ENCODE measurements around the gene S100A4.
"Not testable (repeated sequence)": the region's sequence is repeated elsewhere in the genome, so short reads cannot be mapped to it uniquely, and the experiment has no call there.

Gene S100A4

DNA sequence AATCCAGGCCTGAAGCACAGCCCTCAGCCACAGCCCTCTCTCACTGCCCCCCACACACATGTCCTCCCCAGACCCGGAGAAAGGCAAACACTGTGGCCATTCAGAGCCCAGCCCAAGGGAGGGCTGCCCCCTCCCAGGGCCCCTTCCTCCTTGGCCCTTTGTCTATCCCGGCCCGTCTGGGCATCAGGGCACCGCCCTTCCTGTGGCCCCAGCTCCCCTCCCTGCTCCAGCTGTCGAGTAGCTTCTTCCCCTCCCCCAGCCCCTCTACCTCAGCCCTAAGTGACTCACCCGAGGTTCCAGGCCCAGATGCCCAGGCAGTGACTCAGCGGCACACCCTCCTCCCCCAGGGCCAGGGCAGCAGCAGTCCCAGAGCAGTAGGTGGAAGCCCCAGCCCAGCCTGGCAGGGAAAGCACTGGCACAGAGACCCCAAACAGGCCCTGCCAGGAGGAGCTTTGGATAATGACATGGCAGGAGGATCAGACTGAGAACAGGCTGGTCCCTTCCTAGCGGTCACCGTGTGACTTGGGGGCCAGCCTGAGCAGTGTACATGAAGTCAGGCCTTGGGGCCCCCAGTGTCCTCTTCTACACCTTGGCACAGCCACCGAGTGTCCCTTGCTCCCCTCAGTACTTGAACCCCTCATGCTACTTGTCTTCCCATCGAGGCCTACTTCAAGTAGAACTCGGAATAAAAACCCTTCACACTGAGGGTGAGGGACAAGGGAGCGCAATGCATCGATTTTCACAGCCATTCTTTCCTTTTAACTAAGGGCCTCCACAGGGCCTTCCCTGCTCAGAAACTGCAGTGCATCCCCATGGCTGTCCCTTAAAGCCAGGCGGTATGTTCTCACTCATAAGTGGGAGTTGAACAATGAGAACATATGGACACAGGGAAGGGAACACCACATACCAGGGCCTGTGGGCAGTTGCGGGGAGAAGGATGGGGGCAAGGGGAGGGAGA is 21.1 kb upstream of the S100A4 start:
- DNase-seq, result peak; percentile 84 to 92

DNA sequence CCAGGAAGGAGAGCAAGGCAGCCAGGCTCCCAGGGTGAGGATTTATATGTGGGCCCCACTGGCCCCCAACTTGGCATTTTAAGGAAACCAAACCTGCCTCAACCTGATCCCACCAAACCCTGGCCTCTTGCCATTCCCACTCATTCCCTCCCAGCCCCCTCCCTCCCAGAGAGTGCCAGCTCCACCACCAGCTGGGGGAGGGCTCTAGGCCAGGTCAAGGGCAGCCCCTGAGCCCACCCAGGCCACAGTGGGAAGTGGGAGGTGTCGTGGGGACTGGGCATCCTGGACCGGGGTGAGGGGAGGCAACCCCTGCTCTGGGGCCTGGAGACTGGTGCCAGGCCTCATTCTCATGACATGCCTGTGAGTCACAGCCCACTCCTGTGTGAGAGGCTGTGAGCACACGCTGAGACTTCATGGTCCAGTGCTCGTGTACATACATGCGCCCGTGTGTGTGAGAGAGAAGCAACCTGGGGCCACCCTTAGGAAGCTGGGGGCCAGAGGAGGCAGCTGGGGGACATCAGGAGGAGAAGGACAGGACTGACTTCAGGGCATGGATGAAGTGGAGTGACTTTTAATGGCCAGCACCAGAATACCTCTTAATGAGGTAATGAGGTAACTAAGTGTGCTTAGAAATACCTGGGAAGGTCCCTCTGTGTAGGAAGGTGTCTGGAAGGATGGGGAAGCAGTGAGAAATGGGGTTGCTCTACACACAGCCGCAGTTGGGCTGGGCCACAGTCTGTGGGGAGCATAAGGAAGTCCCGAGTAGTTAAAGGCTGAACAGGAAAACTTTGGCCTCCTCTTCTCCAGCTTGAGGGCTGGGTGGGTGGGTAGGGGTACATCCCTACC is 20.1 kb upstream of the S100A4 start, which contains the start of gene S100A2:
S100A2 (minus strand) TSS at position 316 of the 846 bp plus-strand sequence. CDS start 1,967 bp downstream, outside the sequence.
- peak; percentile 17 to 43 for DNase-seq

DNA sequence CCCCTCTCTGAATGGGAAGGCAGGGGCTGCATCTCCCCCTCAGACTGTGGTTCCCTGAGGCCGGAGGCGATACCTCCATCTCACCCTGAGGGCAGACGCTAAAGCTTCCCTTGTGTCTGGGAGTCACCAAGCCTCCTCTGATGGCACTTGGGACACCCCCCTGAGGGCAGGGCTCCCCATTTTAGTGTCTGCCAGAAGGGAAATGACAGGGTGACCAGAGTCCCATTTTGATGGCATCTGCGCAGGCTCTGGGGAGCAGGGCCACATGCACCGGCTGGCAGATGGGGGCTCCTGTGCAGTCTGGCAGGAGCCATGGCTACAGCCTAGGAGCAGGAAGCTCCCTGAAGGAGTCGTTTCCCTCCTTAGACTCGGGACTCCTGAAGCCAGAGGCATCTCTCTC is 18.4 kb upstream of the S100A4 start:
- DNase-seq, result no peak

DNA sequence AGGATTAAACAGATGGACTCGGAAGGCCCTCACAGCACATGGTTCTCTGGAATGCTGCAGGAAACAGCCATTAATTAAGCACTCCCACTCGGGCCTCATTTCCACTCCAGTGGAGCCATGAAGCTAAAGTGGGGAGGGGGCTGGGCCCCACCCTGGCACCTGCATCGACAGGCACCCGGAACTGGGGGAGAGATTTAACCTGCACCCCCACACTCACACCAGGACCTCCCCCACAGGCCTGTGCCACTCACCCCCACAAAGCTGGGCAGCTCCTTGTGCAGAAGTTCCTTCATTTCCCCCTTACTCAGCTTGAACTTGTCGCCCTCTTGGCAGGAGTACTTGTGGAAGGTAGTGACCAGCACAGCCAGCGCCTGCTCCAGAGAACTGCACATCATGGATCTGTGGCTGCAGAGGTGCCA is 17.9 kb upstream of the S100A4 start:
- DNase-seq, result no peak

DNA sequence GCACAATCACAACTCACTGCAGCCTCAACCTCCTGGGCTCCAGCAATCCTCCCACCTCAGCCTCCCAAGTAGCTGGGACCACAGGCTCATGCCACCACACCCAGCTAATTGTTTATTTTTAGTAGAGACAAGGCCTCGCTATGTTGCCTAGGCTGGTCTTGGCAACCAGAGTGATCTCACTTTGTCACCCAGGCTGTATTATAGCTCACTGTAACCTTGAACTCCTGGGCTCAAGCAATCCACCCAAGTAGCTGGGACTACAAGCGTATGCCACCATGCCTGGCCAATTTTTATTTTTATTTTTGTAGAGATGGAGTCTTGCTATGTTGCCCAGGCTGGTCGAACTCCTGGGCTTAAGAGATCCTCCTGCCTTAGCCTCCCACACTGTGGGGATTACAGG is 16.4 kb upstream of the S100A4 start:
- not testable (repeated sequence) for DNase-seq

DNA sequence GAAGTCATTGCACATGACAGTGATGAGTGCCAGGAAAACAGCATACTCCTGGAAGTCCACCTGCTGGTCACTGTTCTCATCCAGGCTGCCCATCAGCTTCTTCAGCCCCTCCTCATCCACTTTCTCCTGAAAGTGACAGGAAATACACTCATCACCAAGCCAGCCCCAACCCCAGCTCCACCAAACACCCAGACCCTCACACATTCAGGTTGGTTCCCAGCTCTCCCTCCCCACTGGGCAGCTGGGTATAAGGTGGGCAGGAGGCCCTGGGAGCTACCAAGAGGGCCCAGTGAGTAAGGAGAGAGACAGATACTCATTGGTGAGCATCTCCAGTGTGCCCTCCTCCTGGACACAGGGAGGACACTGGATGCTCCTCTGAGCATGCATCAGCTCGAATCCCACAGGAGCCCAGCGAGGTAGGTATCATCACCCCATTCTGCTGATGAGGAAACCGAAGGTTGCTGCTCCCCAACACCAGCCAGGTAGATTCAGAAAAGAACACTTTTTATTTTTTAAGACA is 15.9 kb upstream of the S100A4 start:
- no peak for DNase-seq

DNA sequence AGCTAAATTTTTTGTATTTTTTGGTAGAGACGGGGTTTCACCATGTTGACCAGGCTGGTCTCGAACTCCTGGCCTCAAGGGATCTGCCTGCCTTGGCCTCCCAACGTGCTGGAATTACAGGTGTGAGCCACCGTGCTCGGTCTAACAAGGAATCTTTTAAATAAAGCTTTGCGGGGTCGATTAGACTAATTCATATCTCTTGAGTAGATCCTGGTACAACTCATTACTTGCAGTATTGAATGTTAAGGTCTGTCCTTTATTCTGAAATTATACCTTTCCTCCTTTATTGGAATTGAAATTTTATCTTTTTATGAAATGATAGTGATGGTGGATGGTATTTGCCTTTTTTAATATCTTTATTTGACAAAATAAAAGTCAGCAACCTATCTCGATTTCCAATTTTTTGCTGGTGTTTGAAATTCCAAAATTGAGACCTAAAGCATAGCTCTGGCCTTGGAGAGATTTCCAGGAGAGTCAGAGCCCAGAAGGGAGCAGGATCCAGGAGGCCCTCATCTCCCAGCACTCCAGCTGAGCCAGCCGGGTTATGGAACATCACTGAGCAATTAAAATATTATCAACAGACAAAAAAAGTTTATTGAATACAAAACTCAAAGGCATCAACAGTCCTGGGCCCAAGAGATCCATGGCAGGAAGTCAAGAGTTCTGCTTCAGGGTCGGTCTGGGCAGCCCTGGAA is 15.3 kb upstream of the S100A4 start:
- DNase-seq, result no peak

DNA sequence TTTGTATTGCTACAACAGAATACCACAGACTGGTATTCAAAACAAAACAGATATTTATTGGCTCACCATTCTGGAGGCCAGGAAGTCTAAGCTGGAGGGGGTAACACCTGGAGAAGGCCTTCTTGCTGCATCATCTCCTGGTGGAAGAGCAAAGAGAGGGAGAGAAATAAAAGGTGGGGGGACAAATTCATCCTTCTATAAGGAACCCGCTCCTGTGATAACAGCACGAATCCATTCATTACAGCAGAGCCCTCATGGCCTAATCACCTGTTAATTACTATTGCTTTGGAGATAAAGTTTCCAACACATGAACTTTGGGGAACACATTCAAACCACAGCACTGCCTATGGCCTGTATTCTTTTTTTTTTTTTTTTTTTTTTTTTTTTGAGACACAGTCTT is 14.6 kb upstream of the S100A4 start:
- no peak for DNase-seq

DNA sequence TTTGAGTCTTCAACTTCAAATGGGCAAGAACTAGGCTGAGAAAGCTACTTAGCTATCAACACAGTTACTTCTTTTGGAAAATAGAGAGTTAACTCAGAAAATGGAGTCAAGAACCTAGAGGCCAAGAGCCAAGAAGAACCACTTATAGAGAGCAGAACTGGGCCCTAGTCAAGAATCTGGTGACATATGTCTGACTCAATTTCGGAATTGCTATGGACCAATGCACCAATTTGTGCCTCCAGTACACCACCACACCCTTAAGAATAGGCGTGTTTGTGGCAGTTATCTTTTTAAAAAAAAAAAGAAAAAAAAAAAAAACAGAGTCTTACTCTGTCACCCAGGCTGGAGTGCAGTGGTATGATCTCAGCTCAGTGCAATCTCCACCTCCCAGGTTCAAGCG is 12.3 kb upstream of the S100A4 start:
- no peak for DNase-seq

DNA sequence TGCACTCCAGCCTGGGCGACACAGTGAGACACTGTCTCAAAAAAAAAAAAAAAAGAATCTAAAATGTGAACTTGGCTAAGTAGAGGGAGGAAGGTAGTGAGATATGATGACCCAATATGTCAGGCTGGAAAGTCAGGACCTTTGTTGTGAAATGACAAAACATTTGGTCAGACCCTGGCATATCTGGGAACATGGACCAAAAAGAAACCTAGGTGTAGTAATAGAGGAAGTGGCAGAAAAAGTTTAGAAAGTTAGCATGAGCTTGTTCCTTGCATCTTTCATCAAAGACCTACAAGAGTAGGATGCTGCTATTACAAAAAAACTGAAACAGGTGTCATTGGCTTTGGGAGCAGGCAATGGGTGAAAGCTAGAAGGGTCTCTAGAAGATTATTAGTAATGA is 10.7 kb upstream of the S100A4 start:
- DNase-seq, result no peak

DNA sequence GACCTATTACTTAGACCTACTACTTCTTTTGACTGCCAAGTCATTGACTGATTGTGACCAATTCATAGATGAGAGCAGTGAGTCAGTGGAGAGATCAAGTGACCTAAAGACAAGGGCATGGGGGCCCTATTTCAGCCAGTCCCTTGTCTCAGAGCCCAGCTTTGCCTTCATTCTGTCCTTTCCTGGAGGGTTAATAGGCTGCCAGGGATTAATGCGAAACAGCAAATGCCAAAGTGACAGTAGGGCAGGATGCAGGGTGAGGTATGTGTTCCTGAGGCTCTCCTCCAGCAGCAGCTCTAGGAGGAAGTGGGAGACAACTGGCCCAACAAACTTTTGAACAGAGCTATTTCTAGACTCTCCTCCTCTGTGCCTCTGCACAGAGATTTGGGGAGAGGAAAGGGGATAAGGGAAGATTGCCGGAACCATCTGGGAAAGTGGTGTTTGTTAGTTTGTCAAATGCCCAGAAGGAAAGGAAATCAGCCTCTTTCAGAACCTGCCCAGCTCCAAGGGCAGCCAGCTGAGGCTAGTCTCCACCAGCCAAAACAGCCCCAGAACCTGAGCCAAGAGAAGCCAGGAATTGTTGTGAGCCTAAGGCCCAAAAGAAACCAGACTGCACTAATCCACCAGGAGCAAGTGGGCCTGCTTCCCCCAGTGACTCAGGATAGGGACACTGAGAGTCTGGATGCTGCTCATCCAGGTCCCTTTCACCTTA is 8.4 kb upstream of the S100A4 start:
- DNase-seq, result no peak

DNA sequence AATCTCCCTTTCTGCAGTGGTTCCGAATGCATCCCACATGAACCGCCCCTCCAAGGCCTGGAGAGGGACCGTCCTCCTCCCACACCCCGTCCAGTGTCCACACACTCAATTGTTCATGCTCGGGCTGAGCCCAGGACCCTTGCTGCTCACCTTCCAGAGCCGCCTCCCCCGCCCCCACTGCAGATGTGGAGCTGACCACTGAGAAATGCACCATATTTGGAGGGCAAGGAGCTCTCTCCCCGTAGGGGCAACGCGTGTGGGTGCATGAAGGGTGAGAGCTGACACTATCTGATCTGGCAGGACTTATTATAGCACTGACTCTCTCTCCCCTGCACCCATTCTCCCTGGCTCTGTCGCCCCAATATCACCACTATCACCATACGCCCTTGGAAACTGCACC is 7.5 kb upstream of the S100A4 start:
- no peak for DNase-seq

DNA sequence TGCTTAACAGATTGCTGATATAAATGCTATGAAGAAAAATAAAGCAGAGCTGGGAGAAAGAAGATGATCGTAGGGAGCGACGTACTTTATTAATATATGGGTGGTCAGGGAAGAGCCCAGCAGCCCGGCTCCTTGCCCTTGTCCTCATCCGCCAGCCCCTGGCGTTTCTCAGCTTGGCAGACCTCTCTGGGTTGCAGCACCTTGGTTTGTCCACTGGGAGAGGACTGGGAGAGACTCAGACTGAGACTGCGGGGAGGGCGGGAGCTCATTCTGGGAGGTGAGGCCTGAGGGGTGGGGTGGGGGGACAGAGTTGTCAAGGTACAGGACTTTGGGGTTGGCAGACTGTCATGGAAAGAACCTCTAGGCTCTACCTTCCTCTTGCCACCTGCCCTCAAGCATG is 6.7 kb upstream of the S100A4 start:
- DNase-seq, result no peak

DNA sequence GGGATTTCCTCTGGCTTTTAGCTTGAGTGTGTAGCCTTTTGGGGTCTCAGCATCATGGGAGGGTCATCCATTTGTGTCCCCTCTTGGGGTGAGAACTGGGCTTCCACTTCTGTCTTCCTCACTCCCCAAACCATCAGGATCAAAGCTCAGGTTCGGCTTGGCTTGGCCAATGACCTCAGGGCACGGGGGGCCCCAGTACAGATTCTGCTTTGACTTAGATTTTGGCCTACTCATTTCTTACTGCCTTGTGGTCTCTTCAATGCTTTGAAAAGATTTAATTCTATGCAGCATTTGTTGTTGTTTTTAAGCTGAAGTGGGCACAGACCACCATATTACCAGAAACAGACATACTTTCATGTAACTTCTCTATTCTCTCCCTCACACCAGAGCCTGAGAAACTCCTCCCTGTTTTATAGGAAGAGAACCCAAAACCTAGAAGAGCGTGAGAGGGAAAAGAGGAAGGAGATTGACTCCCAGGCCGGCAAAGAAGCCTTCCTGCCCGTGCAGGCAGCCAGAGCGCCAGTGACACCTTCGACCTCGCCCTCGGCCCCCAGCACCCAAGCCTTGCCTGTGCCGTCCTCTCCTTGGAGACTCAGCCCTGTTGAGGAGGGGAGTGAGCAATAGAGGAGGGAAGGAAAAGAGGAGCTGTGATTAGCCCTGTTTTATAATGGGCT is 5.4 kb upstream of the S100A4 start:
- DNase-seq, result no peak

DNA sequence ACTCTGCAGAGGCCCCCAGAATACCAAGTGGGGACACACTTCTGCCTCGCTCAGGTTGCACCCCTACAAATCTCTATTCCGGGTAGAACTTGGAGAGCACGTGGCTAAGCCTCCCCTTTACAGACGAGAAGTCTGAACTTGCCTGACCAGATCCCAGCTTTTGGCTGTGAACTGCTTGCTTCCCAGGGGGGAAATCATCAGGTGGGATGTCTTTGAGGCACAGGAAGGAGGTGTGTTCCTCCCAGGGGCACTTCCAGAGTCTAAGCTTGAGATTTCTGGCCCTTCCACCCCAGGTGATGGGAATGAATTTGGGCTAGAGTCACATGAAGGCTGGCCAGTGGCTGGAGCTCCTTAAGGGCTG is 4.8 kb upstream of the S100A4 start:
- DNase-seq, result no peak

DNA sequence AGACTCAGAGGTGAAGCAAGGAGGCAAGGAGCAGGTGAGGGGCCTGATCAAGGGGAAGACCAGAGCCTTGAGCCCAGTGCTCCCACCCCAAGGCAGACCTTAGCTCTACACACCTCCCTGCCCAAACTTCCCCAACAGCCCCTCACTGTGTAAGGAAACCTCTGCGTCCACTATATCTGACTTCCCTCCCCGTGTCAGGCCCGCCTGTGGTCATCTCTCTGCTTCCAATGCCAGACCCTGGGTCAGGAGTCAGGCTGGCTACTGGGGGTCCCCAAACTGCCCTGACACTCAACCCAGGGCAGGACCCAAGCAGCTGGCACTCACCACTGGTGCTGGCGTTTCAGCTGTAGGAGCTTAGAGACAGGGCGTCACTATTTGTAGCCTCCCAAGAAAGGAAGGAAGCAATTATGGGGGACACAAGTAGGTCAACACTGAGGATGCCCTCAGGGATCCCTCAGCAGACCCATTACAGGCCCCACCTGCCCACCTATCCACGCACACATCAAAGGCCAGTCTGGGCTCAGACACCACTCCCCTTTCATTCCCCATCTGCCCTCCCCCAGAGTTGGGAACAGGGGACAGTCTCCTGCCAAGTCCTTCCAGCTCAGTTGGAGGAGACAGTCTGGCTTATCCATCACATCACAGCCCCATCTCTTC is 4.3 kb upstream of the S100A4 start:
- DNase-seq, result no peak

DNA sequence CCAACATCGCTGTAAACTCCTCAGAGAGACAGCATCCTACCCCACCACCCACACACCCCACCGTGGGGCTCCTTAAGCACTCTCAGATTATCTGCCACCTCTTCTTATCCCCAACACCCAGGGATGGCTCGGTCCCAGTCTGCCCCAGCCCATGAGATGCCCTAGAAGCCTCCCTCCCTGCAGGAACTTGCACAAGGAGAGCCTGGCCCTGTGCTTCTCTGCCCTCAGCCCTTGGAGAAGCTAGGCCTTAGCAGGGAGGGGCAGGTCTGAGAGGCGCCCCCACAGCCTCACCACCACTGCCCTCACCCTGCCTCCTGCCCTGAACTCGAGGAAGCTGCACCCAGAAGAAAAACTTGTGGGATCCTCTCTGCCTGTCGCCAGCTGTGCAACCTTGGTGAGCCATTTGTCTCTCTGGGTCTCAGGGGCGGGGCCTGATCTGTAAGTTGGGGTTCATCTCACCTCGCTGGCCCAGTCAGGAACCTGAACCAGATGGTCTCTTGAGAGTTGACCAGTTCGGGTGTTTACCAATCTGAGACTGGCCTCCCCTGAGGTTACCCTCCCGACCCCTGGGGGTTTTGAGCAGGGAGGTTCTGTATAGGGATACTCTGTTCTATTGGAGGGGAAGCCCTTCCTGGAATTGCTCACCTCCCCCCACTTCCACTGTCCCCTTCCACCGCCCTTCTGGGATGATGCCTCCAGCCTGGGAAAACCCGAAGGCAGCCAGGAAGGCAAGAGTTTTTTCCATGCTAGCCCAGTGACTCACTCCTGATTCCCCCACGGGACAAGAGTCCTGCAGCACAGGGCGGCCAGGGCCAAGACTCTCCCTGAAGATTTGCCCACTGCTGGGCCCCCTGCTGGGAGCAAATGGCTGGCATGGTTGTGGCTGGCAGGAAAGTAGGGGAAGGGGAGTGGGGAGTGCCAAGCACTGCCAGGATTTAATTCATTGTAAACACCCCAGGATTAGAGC is 3.4 kb upstream of the S100A4 start, which contains the start of gene S100A3:
S100A3 (minus strand) TSS at position 537 of the 967 bp plus-strand sequence. CDS start 773 bp downstream, outside the sequence.
- DNase-seq, result peak; percentile 6 to 42

DNA sequence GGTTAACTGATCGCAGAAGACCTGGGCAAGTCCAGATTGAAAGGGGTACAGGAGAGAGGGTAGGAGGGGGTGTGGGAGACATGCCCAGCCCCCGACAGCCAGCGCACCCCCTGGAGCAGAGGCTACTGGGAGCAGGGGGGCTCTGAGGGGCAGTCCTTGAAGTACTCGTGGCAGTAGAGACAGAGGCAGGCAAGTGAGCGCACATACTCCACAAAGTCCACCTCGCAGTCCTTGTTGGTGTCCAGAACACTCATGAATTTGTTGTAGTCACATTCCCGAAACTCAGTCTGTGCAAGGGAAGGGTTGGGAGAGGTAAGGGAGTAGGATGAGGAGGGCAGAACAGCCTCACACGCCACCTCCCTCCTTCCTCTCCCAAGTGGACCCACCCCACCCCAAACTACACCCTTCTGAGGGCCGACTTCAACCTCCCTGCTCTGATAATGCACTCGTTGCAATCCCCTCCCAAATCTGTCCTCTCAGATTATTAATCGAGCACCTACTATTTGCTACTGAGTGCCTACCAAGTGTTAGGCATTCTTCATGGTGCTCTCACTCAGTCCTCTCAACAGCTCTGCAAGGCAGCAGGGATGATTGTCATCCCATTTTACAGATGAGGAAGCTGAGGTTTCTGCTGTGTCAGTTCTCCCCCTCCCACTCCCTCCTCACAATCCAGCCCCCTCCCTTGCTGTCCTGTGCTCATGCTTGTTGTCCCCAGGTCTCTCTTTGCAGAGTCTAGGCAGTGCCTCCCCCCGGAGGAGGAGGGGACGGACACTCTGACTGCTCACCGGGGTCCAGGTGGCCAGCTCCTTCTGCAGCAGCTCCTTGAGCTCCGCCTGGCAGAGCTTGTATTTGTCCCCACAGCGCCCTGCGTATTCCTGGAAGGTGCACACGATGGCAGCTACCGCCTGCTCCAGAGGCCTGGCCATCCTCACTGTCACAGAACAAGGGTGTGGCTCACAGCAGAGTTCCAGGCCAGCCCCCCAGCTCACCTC is 2.2 kb upstream of the S100A4 start:
- DNase-seq, result no peak
